Erythroblast (primary cell): ENCODE data around the gene CCDC73.

ENCODE experiments used
- GATA1 ChIP-seq: IDR thresholded peaks from 2 replicates; pipeline ENCODE4 v1.6.1; 2011; ENCODE audit warnings: low read depth, mild to moderate bottlenecking, control low read depth, low read length, moderate library complexity
- POLR2A ChIP-seq: IDR thresholded peaks from 2 replicates; pipeline ENCODE4 v1.6.1; 2011; ENCODE audit warnings: mild to moderate bottlenecking, low read length

DNA sequence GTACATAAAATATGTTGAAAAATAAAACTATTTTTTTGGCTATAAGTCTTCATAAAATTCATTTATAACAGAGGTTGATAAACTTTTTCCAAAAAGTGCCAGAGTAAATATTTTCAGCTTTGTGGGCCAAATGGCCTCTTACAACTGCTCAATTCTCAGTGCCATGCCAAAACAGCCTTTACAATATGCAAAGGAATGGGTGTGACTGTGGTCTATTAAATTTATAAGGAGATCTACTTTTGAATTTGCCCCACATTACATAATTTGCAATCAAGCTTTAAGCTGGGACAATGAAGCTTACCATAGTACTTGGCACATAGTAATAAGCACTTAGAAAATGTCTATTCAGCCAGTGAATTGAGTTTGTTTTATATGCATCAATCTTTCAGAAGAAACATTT is 188.2 kb downstream of the CCDC73 start:
- no peak for TF ChIP-seq POLR2A
- no peak for TF ChIP-seq GATA1
